Measurements from ENCODE around the gene PBX3.

- TF ChIP-seq CTCF (conservative IDR thresholded peaks at IDR 0.05; ENCODE audit: low read depth, low read length) (no peak), EZH2 (IDR thresholded peaks at IDR 0.05; ENCODE audit: borderline replicate concordance, low read depth, low read length, poor library complexity, severe bottlenecking) (no peak)
Measured at GRCh38 chr9:125974705-125975104, 227.5 kb downstream of the PBX3 start.
